Sigmoid colon (tissue), 7 donors: ENCODE results near the gene ITPR1. TPM values are rescaled to one million over a fixed set of nuclear protein-coding genes. Genes with fewer than 3 reads are reported as not detected.

ENCODE experiments used
- DNase-seq: peaks from one replicate; pipeline ENCODE4 v3.0.0-alpha.2; 2019
- H3K27ac ChIP-seq, 4 donors: fragments of 200-600 bp; sonication (generic); one replicate each; pipeline ENCODE4 v1.5.1; 2016 to 2019; ENCODE audit warnings: mild to moderate bottlenecking in 1 of 4
- H3K27me3 ChIP-seq, 3 donors: fragments of 200-600 bp; sonication (generic); one replicate each; pipeline ENCODE4 v1.5.1; 2019; ENCODE audit warnings: mild to moderate bottlenecking in 1 of 3
- H3K36me3 ChIP-seq, 4 donors: fragments of 200-600 bp; sonication (generic); one replicate each; pipeline ENCODE4 v1.5.1; 2016 to 2019
- H3K4me1 ChIP-seq, 4 donors: fragments of 200-600 bp; sonication (generic); one replicate each; pipeline ENCODE4 v1.5.1; 2017 to 2019
- H3K4me3 ChIP-seq, 4 donors: fragments of 200-600 bp; sonication (generic); one replicate each; pipeline ENCODE4 v1.5.1; 2017 to 2019; ENCODE audit warnings: mild to moderate bottlenecking in 2 of 4, moderate library complexity in 1 of 4
- H3K9me3 ChIP-seq, 4 donors: fragments of 200-600 bp in 3 of 4; sonication (generic) in 3 of 4; one replicate each; pipeline versions ENCODE4 v1.5.1 to v1.6.1; 2013 to 2019
- EP300 ChIP-seq, 4 donors: sonication (generic); formaldehyde crosslinking; IDR thresholded peaks; one replicate each; pipeline ENCODE4 v1.6.1; 2017; ENCODE audit warnings: antibody characterized with exemption in 4 of 4
- POLR2A ChIP-seq, 2 donors: fragments of 450-650 bp; IDR thresholded peaks; one replicate each; pipeline ENCODE4 v1.6.1; 2016; ENCODE audit warnings: antibody characterized with exemption in 2 of 2, mild to moderate bottlenecking in 2 of 2, moderate library complexity in 2 of 2
- POLR2AphosphoS5 ChIP-seq, 4 donors: sonication (generic); formaldehyde crosslinking; IDR thresholded peaks; one replicate each; pipeline ENCODE4 v1.6.1; 2017; ENCODE audit warnings: antibody characterized with exemption in 4 of 4
- WGBS, 2 donors: extraction: QIAGEN DNeasy Blood & Tissue Kit; methylation state at CpG; one replicate each; pipeline ENCODE4 v1.1.7; 2013; 5-methylcytosine and 5-hydroxymethylcytosine counted together
- intact Hi-C: fragments of 100-400 bp; cut with DNase I; formaldehyde crosslinking; loops from one replicate; pipeline ENCODE4 v1.15.1; 2023
- polyA plus RNA-seq, 3 donors: library from polyadenylated mRNA; stranded (reverse); fragments of 200-250 nt; gene quantifications; one replicate each; pipeline ENCODE4 v1.2.3, GENCODE V29; 2013
- total RNA-seq, 4 donors: library from RNA; depleted of rRNA; stranded (reverse); fragments of >200 nt; gene quantifications; one replicate each; pipeline ENCODE4 v1.1.0, GENCODE V29; 2016
- TF ChIP-seq, protein P1 (sequence below), 4 experiments: fragments of 450-650 bp in 3 of 4; fragments of 200-600 bp in 1 of 4; IDR thresholded peaks; one replicate each; pipeline ENCODE4 v1.5.1; 2016 to 2019; ENCODE audit warnings: antibody characterized with exemption in 4 of 4, mild to moderate bottlenecking in 3 of 4, moderate library complexity in 2 of 4
- donor health status: healthy with polysubstance abuse.
- donor health status: Bipolar disorder and iron deficiency.
- donor health status: healthy.

The ITPR1 gene
- total and polyA plus RNA-seq, 7 donors, result 1.4 to 206 (median 111) TPM

DNA sequence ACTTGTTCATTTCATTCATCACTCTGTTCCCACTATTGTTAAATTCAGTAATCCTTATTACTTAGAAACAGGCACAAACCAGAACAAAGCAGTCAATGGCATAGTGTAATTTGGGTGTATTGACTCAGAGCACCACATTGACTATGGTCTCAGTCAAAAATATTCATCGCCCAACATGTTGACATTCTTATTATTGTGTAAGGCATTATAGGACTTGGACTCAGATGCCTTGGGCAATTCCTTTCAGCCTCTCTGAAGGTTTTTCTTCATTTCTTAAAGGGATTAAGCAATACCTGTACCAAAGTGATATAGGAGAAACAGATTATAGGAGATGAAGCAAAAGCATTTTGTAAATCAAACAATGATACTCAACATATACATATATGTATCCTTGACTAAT lies 371.4 kb downstream of the ITPR1 start:
- peaks cover 0 to 4% (median 0%) of the 10 kb centered on the region in 4 donors for H3K9me3 ChIP-seq
- no peak for DNase-seq
- TF ChIP-seq, protein P1, sequence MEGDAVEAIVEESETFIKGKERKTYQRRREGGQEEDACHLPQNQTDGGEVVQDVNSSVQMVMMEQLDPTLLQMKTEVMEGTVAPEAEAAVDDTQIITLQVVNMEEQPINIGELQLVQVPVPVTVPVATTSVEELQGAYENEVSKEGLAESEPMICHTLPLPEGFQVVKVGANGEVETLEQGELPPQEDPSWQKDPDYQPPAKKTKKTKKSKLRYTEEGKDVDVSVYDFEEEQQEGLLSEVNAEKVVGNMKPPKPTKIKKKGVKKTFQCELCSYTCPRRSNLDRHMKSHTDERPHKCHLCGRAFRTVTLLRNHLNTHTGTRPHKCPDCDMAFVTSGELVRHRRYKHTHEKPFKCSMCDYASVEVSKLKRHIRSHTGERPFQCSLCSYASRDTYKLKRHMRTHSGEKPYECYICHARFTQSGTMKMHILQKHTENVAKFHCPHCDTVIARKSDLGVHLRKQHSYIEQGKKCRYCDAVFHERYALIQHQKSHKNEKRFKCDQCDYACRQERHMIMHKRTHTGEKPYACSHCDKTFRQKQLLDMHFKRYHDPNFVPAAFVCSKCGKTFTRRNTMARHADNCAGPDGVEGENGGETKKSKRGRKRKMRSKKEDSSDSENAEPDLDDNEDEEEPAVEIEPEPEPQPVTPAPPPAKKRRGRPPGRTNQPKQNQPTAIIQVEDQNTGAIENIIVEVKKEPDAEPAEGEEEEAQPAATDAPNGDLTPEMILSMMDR (IDR thresholded peaks at IDR 0.05), result no peak
- no peak for TF ChIP-seq POLR2AphosphoS5 (IDR thresholded peaks at IDR 0.05)
- no peak for TF ChIP-seq EP300 (IDR thresholded peaks at IDR 0.05)
- TF ChIP-seq POLR2A (IDR thresholded peaks at IDR 0.05), result no peak
- intact Hi-C loops, result no loop called here
- H3K4me1 ChIP-seq, result peaks cover 0 to 26% (median 18%) of the 10 kb centered on the region in 4 donors
- no peak overlapping the region for H3K27ac ChIP-seq
- 95 to 96% methylated on average over 1 of the region's 1 CpG for WGBS, 2 donors
- H3K36me3 ChIP-seq, result no peaks in the 10 kb centered on the region
- no peaks in the 10 kb centered on the region for H3K27me3 ChIP-seq
- H3K4me3 ChIP-seq, result no peak overlapping the region

GRCh38 chr3:4865714-4866113 lies 372.6 kb downstream of the ITPR1 start:
- Histone ChIP-seq H3K4me3 (no peak overlapping the region), H3K9me3 (peaks cover 0 to 4% (median 0%) of the 10 kb centered on the region in 4 donors), H3K27me3 (no peaks in the 10 kb centered on the region), H3K4me1 (peaks cover 0 to 26% (median 18%) of the 10 kb centered on the region in 4 donors), H3K27ac (no peak overlapping the region), H3K36me3 (no peaks in the 10 kb centered on the region)
- WGBS, 2 donors, result 84 to 90% methylated on average over 2 of the region's 2 CpGs
- intact Hi-C loops, result no loop called here
- no peak for DNase-seq
- TF ChIP-seq POLR2A (IDR thresholded peaks at IDR 0.05) (no peak), EP300 (IDR thresholded peaks at IDR 0.05) (no peak), POLR2AphosphoS5 (IDR thresholded peaks at IDR 0.05) (no peak)
- TF ChIP-seq, protein P1 (IDR thresholded peaks at IDR 0.05), result no peak

GRCh38 chr3:4866866-4867265 lies 373.7 kb downstream of the ITPR1 start:
- peaks cover 0 to 26% (median 18%) of the 10 kb centered on the region in 4 donors for H3K4me1 ChIP-seq
- no peaks in the 10 kb centered on the region for H3K9me3 ChIP-seq
- DNase-seq, result no peak
- no peak for TF ChIP-seq POLR2A (IDR thresholded peaks at IDR 0.05)
- TF ChIP-seq EP300 (IDR thresholded peaks at IDR 0.05), result no peak
- TF ChIP-seq, protein P1 (IDR thresholded peaks at IDR 0.05), result no peak
- TF ChIP-seq POLR2AphosphoS5 (IDR thresholded peaks at IDR 0.05), result peak in 3 of 4 donors; percentile 22 to 27 (median 27)
- no peaks in the 10 kb centered on the region for H3K27me3 ChIP-seq
- H3K27ac ChIP-seq, result peak overlapping the region; percentile 91 to 97 (median 94)
- 11 to 45% methylated on average over 6 of the region's 6 CpGs for WGBS, 2 donors
- no peaks in the 10 kb centered on the region for H3K36me3 ChIP-seq
- intact Hi-C loops, result no loop called here
- H3K4me3 ChIP-seq, result peak overlapping the region in 1 of 4 donors; percentile 57

GRCh38 chr3:4877173-4877787 lies 384.1 kb downstream of the ITPR1 start:
- Histone ChIP-seq H3K27me3 (no peaks in the 10 kb centered on the region), H3K36me3 (no peaks in the 10 kb centered on the region), H3K4me3 (no peak overlapping the region), H3K4me1 (no peaks in the 10 kb centered on the region), H3K27ac (no peak overlapping the region), H3K9me3 (no peaks in the 10 kb centered on the region)
- 74 to 89% methylated on average over 3 of the region's 3 CpGs for WGBS, 2 donors
- intact Hi-C loops, result no loop called here
- DNase-seq, result no peak
- TF ChIP-seq POLR2A (IDR thresholded peaks at IDR 0.05), result no peak
- TF ChIP-seq POLR2AphosphoS5 (IDR thresholded peaks at IDR 0.05), result no peak
- TF ChIP-seq, protein P1 (IDR thresholded peaks at IDR 0.05), result no peak
- TF ChIP-seq EP300 (IDR thresholded peaks at IDR 0.05), result no peak

- H3K9me3 ChIP-seq, result no peaks in the 10 kb centered on the region
- WGBS, 2 donors, result 83 to 86% methylated on average over 6 of the region's 6 CpGs
- H3K4me1 ChIP-seq, result peaks cover 0 to 5% (median 0%) of the 10 kb centered on the region in 4 donors
- H3K27ac ChIP-seq, result no peak overlapping the region
- H3K27me3 ChIP-seq, result no peaks in the 10 kb centered on the region
- no peak for TF ChIP-seq POLR2A (IDR thresholded peaks at IDR 0.05)
- TF ChIP-seq POLR2AphosphoS5 (IDR thresholded peaks at IDR 0.05), result no peak
- TF ChIP-seq EP300 (IDR thresholded peaks at IDR 0.05), result no peak
- TF ChIP-seq, protein P1 (IDR thresholded peaks at IDR 0.05), result no peak
- intact Hi-C loops, result no loop called here
- no peaks in the 10 kb centered on the region for H3K36me3 ChIP-seq
- no peak for DNase-seq
- no peak overlapping the region for H3K4me3 ChIP-seq
Observed at GRCh38 chr3:4880850-4881249, 387.7 kb downstream of the ITPR1 start.
